Mucosa of rectum (tissue), 2 donors: ENCODE data around the gene GOLT1B.
"Not testable (repeated sequence)": the region's sequence is repeated elsewhere in the genome, so short reads cannot be mapped to it uniquely, and the experiment has no call there.

Experiments used
- H3K27ac ChIP-seq, 2 donors: one replicate each; pipeline ENCODE4 v1.7.0; 2013; ENCODE audit warnings: inconsistent platforms in 2 of 2, low read depth in 2 of 2, low read length in 2 of 2
- H3K27me3 ChIP-seq, 2 donors: one replicate each; pipeline ENCODE4 v1.7.0; 2013; ENCODE audit warnings: low read length in 2 of 2; ENCODE audit not compliant: control insufficient read depth in 2 of 2, insufficient read depth in 2 of 2
- H3K36me3 ChIP-seq, 2 donors: one replicate each; pipeline ENCODE4 v1.7.0; 2013; ENCODE audit warnings: low read length in 2 of 2; ENCODE audit not compliant: control insufficient read depth in 2 of 2, insufficient read depth in 2 of 2
- H3K4me1 ChIP-seq, 2 donors: one replicate each; pipeline ENCODE4 v1.7.0; 2013; ENCODE audit warnings: low read length in 2 of 2, mild to moderate bottlenecking in 1 of 2; ENCODE audit not compliant: control insufficient read depth in 2 of 2, insufficient read depth in 2 of 2
- H3K4me3 ChIP-seq, 2 donors: one replicate each; pipeline ENCODE4 v1.7.0; 2013; ENCODE audit warnings: low read length in 2 of 2
- H3K9ac ChIP-seq, 2 donors: one replicate each; pipeline ENCODE4 v1.7.0; 2013; ENCODE audit warnings: low read length in 2 of 2, low read depth in 1 of 2, mild to moderate bottlenecking in 1 of 2
- H3K9me3 ChIP-seq, 2 donors: one replicate each; pipeline ENCODE4 v1.7.0; 2013; ENCODE audit warnings: low read length in 2 of 2; ENCODE audit not compliant: control insufficient read depth in 2 of 2
- donor health status: healthy.
- donor health status: Normal muscosa, but diverticular disease.

The GOLT1B gene

GRCh38 chr12:21501258-21502163 is at the start of gene GOLT1B, which contains the start of gene RECQL:
Gene GOLT1B (plus strand): TSS chr12:21501789. CDS start chr12:21501924, 135 bp downstream.
Gene RECQL (minus strand): TSS chr12:21501635. CDS start chr12:21499570, 2,065 bp downstream.
- H3K4me3 ChIP-seq = peak within 1 kb of the TSS; percentile 92 to 95
- H3K4me1 ChIP-seq = peaks cover 18 to 21% of the 10 kb centered on the region in 2 donors
- H3K36me3 ChIP-seq = peaks cover 12 to 15% of the 10 kb centered on the region in 2 donors
- no peaks in the 10 kb centered on the region for H3K9me3 ChIP-seq
- no peaks in the 10 kb centered on the region for H3K27me3 ChIP-seq
- peak within 1 kb of the TSS; percentile 83 to 92 for H3K9ac ChIP-seq
- peak within 1 kb of the TSS; percentile 74 to 75 for H3K27ac ChIP-seq

DNA sequence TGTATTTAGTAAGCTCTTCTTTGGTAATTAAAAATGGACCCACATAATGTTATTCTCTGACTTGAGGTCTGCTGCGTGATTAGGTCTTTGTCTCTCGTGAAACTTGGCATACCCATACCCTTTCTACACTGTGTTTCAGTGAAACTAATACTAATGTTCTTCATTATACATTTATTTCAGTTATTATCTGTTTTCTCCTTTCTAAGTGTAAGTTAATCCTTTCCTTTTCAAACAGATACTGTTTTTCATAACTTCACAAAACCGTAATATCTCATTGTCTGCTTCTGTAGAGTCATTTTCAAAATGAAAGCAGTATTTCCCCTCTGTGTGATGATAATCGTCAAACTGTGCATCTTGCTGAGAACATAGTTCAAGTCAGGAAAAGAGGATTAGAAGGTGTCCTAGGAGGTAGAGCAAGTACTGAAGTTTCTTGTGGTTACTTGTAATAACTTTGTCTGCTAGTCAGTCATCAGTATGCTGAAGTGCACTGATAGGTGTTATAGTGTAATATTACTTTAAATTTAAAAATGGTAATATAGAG is 48.2 kb upstream of the GOLT1B start:
- Histone ChIP-seq H3K4me3 (no peak overlapping the region), H3K9me3 (no peaks in the 10 kb centered on the region), H3K4me1 (no peaks in the 10 kb centered on the region), H3K27ac (no peak overlapping the region), H3K27me3 (no peaks in the 10 kb centered on the region), H3K36me3 (peaks cover 41 to 57% of the 10 kb centered on the region in 2 donors), H3K9ac (no peak overlapping the region)

- H3K4me1 ChIP-seq = no peaks in the 10 kb centered on the region
- no peak overlapping the region for H3K27ac ChIP-seq
- no peaks in the 10 kb centered on the region for H3K9me3 ChIP-seq
- peaks cover 49 to 59% of the 10 kb centered on the region in 2 donors for H3K36me3 ChIP-seq
- H3K9ac ChIP-seq = no peak overlapping the region
- H3K4me3 ChIP-seq = no peak overlapping the region
- H3K27me3 ChIP-seq = no peaks in the 10 kb centered on the region
Measured at GRCh38 chr12:21456291-21456780, 45.3 kb upstream of the GOLT1B start.

DNA sequence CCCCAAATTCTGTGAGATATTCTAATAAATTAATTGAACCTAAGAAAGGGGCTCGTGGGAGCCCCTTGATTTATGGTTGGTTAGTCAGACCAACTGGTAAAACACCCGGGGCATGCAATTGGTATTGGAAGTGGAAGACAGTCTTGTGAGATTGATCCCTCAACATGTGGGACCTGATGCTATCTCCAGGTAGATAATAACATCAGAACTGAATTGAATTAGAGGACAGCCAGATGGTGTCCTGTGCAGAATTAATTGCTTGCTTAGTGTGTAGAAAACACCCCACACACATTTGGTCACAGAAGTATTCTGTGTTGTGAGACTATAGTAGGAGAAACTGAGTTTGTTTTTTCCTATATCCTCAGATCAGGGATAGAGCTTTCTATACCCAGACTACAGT is 42.1 kb upstream of the GOLT1B start:
- H3K4me1 ChIP-seq = no peaks in the 10 kb centered on the region
- no peaks in the 10 kb centered on the region for H3K9me3 ChIP-seq
- H3K27ac ChIP-seq = no peak overlapping the region
- H3K36me3 ChIP-seq = peaks cover 62 to 71% of the 10 kb centered on the region in 2 donors
- H3K27me3 ChIP-seq = no peaks in the 10 kb centered on the region
- no peak overlapping the region for H3K4me3 ChIP-seq
- no peak overlapping the region for H3K9ac ChIP-seq

- H3K4me3 ChIP-seq, H3K9me3 ChIP-seq, H3K27me3 ChIP-seq, H3K4me1 ChIP-seq, H3K27ac ChIP-seq, H3K9ac ChIP-seq: not testable (repeated sequence)
- H3K36me3 ChIP-seq = peaks cover 36 to 45% of the 10 kb centered on the region in 2 donors
Measured at GRCh38 chr12:21467334-21467733, 34.3 kb upstream of the GOLT1B start.

GRCh38 chr12:21471294-21471693 is 30.3 kb upstream of the GOLT1B start:
- Histone ChIP-seq H3K9ac (no peak overlapping the region), H3K36me3 (peaks cover 31 to 47% of the 10 kb centered on the region in 2 donors), H3K4me3 (no peak overlapping the region), H3K9me3 (no peaks in the 10 kb centered on the region), H3K27me3 (no peaks in the 10 kb centered on the region), H3K27ac (no peak overlapping the region), H3K4me1 (no peaks in the 10 kb centered on the region)

- Histone ChIP-seq H3K36me3 (peaks cover 32 to 45% of the 10 kb centered on the region in 2 donors), H3K27me3 (no peaks in the 10 kb centered on the region), H3K4me1 (no peaks in the 10 kb centered on the region), H3K9ac (no peak overlapping the region), H3K4me3 (no peak overlapping the region), H3K27ac (no peak overlapping the region), H3K9me3 (no peaks in the 10 kb centered on the region)
Measured at GRCh38 chr12:21472197-21472823, 29.3 kb upstream of the GOLT1B start.

GRCh38 chr12:21475552-21475951 is 26.0 kb upstream of the GOLT1B start:
- Histone ChIP-seq H3K4me1 (no peaks in the 10 kb centered on the region), H3K36me3 (peaks cover 25 to 56% of the 10 kb centered on the region in 2 donors)

DNA sequence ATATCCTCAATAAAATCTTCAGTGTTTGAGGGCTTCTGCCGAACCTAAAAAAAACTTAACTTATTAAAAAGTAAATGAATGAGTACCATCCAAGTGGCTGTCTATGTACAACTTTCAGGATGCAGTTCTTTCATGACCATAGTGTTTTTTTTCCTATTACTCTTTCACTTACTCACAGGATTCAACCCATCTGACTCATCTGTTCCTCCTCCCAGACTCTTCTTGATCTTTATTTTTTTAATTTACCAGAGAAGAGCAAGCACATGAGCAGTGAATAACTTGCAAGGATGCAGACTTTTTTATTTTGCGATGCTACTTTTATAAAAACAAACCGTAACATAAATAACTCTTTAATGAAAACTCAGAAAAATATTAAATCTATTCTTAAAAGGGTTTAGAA is 24.6 kb upstream of the GOLT1B start:
- Histone ChIP-seq H3K36me3 (peaks cover 21 to 56% of the 10 kb centered on the region in 2 donors), H3K27me3 (no peaks in the 10 kb centered on the region), H3K4me3 (no peak overlapping the region), H3K4me1 (no peaks in the 10 kb centered on the region), H3K9ac (no peak overlapping the region), H3K27ac (no peak overlapping the region), H3K9me3 (no peaks in the 10 kb centered on the region)

More at GRCh38 chr12:21475552-21475951, 26.0 kb upstream of the GOLT1B start:
- H3K27ac ChIP-seq = no peak overlapping the region
- H3K9me3 ChIP-seq = no peaks in the 10 kb centered on the region
- H3K9ac ChIP-seq = no peak overlapping the region
- no peaks in the 10 kb centered on the region for H3K27me3 ChIP-seq
- H3K4me3 ChIP-seq = no peak overlapping the region
